Measurements from ENCODE around the gene SLC27A3.
A peak's percentile ranks its signal among the peaks of the same experiment; 100 is the strongest.

SLC27A3 gene

GRCh38 chr1:153799566-153800465, 24.6 kb downstream of the SLC27A3 start:
- no peak for DNase-seq (ENCODE audit: low read depth)

- DNase-seq (ENCODE audit: low read depth): no peak
These were observed 25.3 kb downstream of the SLC27A3 start for GRCh38 chr1:153800516-153800915.

- no peak for DNase-seq (ENCODE audit: low read depth)
These were observed 25.9 kb downstream of the SLC27A3 start for GRCh38 chr1:153801028-153801625.

- DNase-seq (ENCODE audit: low read depth): no peak
These were observed 26.8 kb downstream of the SLC27A3 start for GRCh38 chr1:153801786-153802697.

DNA sequence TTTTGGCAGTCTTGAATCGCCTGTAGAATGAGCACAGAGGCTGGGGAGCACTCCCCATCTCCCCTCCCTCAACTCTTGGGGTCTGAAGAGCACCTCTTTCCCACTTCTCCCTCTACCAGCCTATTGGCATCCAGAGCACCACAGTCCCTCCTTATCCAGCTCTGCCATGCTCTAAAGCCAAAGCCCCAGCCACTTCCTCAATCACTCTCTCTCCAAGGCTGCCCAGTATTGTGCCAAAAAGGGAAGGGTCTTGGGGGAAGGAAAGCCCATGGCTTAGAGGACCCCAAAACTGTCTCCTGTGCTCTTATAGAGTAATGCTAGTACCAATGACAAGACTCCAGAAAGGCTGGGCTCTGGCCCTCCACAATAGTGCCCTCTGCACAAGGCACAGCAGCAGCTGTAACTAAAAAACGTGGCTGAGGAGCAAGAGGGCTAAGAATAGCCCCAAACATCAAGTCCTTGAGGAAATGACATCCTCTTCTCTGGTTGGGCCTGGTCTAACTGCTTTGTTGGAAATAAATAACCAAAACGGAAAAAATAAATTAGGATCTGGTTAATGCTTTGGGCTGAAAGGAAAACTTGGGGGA, 28.4 kb downstream of the SLC27A3 start:
- DNase-seq (ENCODE audit: low read depth): no peak

- DNase-seq (ENCODE audit: low read depth): no peak
These were observed 28.9 kb downstream of the SLC27A3 start for GRCh38 chr1:153804112-153804511.

- DNase-seq (ENCODE audit: low read depth): peak; percentile 83
These were observed 30.0 kb downstream of the SLC27A3 start for GRCh38 chr1:153805042-153805745.

DNA sequence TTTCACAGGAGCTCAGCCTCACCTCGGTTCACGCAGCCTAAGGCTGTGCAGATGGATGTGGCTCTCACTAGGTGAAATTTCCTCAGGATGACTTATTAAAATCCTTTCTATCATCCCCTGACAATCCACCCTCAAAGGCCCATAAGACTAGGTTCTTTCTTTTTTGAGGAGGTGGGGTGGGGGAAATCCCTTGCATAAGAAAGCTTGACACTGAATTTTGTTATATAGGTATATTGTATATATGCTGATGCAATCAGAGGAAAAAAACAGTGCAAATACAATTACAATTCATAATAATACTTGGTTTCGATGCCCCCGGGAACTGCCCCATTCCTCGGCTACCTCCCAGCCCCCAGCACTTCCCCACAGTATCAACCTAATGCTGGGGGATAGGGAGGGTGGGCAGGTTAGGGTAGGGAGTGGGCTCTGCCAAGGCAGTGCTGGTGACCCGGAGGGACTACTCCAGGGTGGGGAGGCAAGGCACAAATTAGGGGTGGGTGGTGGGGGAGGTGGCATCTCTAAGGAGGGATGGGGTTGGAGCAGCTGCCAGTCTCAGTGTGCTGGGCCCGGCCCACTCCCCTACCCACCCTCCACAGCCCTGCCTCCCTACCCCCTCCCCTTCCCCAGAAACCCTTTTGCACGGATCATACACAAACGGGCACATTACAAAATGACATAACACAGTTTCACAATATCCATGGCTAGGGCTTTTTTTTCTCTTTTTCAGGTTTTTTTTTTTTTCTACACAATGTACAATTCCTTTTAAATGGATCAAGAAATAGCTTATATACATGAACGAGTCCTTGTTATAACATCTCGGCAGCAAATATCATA, 30.9 kb downstream of the SLC27A3 start:
- no peak for DNase-seq (ENCODE audit: low read depth)

DNA sequence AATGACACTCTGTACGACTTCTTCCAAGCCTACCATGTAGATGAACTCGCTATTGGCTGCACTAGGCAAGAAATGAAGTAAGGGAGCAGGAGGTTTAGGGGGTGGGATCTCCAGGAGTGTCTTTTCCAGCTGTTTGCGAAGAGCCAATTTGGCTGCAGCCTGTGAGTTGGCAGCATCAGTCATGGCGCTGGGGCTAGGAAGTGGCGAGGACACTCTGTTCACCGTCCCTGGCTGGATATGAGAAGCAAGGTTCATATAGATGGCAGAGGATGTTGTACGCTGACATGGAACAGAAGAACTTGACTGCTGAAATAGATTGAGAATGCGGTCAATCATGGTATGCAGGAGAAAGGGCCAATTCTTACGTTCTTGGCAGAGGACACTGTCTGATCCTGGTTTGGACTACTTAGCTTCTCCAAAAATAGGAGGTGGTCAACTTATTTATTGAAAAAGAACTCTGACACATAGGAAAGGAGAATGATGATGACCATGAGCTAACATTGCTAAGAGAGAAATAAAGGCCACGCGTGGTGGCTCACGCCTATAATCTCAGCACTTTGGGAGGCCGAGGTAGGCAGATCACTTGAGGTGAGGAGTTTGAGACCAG, 41.2 kb downstream of the SLC27A3 start:
- no peak for DNase-seq (ENCODE audit: low read depth)

GRCh38 chr1:153818876-153819275, 43.7 kb downstream of the SLC27A3 start:
- DNase-seq (ENCODE audit: low read depth): no peak

- DNase-seq (ENCODE audit: low read depth): no peak
These were observed 52.2 kb downstream of the SLC27A3 start for GRCh38 chr1:153827168-153827964.
